CD14-positive monocyte (primary cell): ENCODE data around the gene CEP128. TPM values are rescaled to one million over a fixed set of nuclear protein-coding genes. Genes with fewer than 3 reads are reported as not detected.

ENCODE experiments used
- DNase-seq, 3 donors: peaks; one replicate each; pipeline ENCODE4 v3.0.0-alpha.2; 2011 to 2022
- H2AFZ ChIP-seq: 2 replicates; pipeline ENCODE4 v1.6.0; 2012; ENCODE audit warnings: mild to moderate bottlenecking, low read depth, low read length, inconsistent platforms; ENCODE audit not compliant: insufficient read depth, poor library complexity, severe bottlenecking
- H3K27ac ChIP-seq, 2 donors: 1 replicate in 1 of 2; 2 replicates in 1 of 2; pipeline ENCODE4 v1.5.1; 2012 to 2013; ENCODE audit warnings: low read length in 2 of 2, control low read depth in 1 of 2, inconsistent platforms in 1 of 2, low read depth in 1 of 2, mild to moderate bottlenecking in 1 of 2
- H3K27me3 ChIP-seq, 2 donors: one replicate each; pipeline versions ENCODE4 v1.6.0 to v1.6.1; 2011 to 2013; ENCODE audit warnings: low read length in 2 of 2; ENCODE audit not compliant: control insufficient read depth in 2 of 2, insufficient read depth in 2 of 2
- H3K36me3 ChIP-seq, 2 donors: replicated peaks in 1 of 2; 1 replicate in 1 of 2; 2 replicates in 1 of 2; pipeline versions ENCODE4 v1.5.1 to v1.6.1; 2012 to 2013; ENCODE audit warnings: low read length in 2 of 2, control low read depth in 1 of 2, inconsistent platforms in 1 of 2, mild to moderate bottlenecking in 1 of 2; ENCODE audit not compliant: insufficient read depth in 2 of 2, control insufficient read depth in 1 of 2
- H3K4me1 ChIP-seq, 2 donors: 1 replicate in 1 of 2; 2 replicates in 1 of 2; pipeline versions ENCODE4 v1.5.1 to v1.6.1; 2012 to 2013; ENCODE audit warnings: low read length in 2 of 2, control low read depth in 1 of 2, inconsistent platforms in 1 of 2, mild to moderate bottlenecking in 1 of 2, moderate library complexity in 1 of 2; ENCODE audit not compliant: insufficient read depth in 2 of 2, control insufficient read depth in 1 of 2
- H3K4me2 ChIP-seq: replicated peaks from 2 replicates; pipeline ENCODE3; 2012; ENCODE audit warnings: low read length, moderate library complexity, mild to moderate bottlenecking; ENCODE audit not compliant: poor library complexity, severe bottlenecking; ENCODE audit errors: extremely low read depth
- H3K4me3 ChIP-seq, 3 experiments: fragments of 200-600 bp in 1 of 3; sonication (generic) in 1 of 3; replicated peaks in 1 of 3; 1 replicate in 2 of 3; 2 replicates in 1 of 3; pipeline ENCODE4 v1.5.1; 2011 to 2013; ENCODE audit warnings: low read length in 3 of 3, mild to moderate bottlenecking in 3 of 3, control low read depth in 2 of 3, low read depth in 2 of 3, inconsistent platforms in 1 of 3, moderate library complexity in 1 of 3
- H3K79me2 ChIP-seq: 2 replicates; pipeline ENCODE4 v1.6.0; 2012; ENCODE audit warnings: mild to moderate bottlenecking, control low read depth, inconsistent platforms, low read length, moderate library complexity; ENCODE audit not compliant: insufficient read depth
- H3K9ac ChIP-seq: 2 replicates; pipeline ENCODE4 v1.6.0; 2017; ENCODE audit warnings: low read length, mild to moderate bottlenecking; ENCODE audit not compliant: insufficient read depth, poor library complexity, severe bottlenecking
- H3K9me3 ChIP-seq, 2 donors: replicated peaks in 1 of 2; 1 replicate in 1 of 2; 2 replicates in 1 of 2; pipeline versions ENCODE4 v1.5.1 to v1.6.1; 2012 to 2013; ENCODE audit warnings: low read length in 2 of 2, control low read depth in 1 of 2; ENCODE audit not compliant: control insufficient read depth in 1 of 2, insufficient read depth in 1 of 2
- H4K20me1 ChIP-seq: 2 replicates; pipeline ENCODE4 v1.6.0; 2012; ENCODE audit warnings: mild to moderate bottlenecking, low read length, control low read depth, moderate library complexity; ENCODE audit not compliant: insufficient read depth
- H3K27ac Mint-ChIP-seq, 7 donors: one replicate each; pipeline ENCODE4 v1.8.0; 2020; ENCODE audit warnings: mild to moderate bottlenecking in 7 of 7, mixed read lengths in 7 of 7, moderate library complexity in 6 of 7, inconsistent platforms in 2 of 7
- H3K27me3 Mint-ChIP-seq, 3 donors: one replicate each; pipeline ENCODE4 v1.8.0; 2021 to 2022; ENCODE audit warnings: low read depth in 3 of 3, mild to moderate bottlenecking in 3 of 3, mixed read lengths in 3 of 3, moderate library complexity in 3 of 3, inconsistent platforms in 1 of 3
- H3K36me3 Mint-ChIP-seq, 2 donors: one replicate each; pipeline ENCODE4 v1.8.0; 2020; ENCODE audit warnings: mixed read lengths in 2 of 2, inconsistent platforms in 1 of 2, mild to moderate bottlenecking in 1 of 2
- H3K4me1 Mint-ChIP-seq: one replicate; pipeline ENCODE4 v1.8.0; 2020; ENCODE audit warnings: mild to moderate bottlenecking, mixed read lengths
- H3K4me3 Mint-ChIP-seq, 2 donors: one replicate each; pipeline ENCODE4 v1.8.0; 2020; ENCODE audit warnings: mild to moderate bottlenecking in 2 of 2, mixed read lengths in 2 of 2, moderate library complexity in 1 of 2
- H3K9me3 Mint-ChIP-seq, 7 donors: one replicate each; pipeline ENCODE4 v1.8.0; 2020 to 2022; ENCODE audit warnings: mixed read lengths in 7 of 7, mild to moderate bottlenecking in 6 of 7, moderate library complexity in 6 of 7, inconsistent platforms in 2 of 7
- CTCF ChIP-seq: fragments of 200-600 bp; IDR thresholded peaks from one replicate; pipeline ENCODE4 v1.8.0; 2022; ENCODE audit warnings: antibody characterized with exemption, mild to moderate bottlenecking
- WGBS: methylation state at CpG from one replicate; pipeline ENCODE4 v1.1.5; 2013; ENCODE audit warnings: missing lambda C conversion rate; ENCODE audit not compliant: insufficient coverage; 5-methylcytosine and 5-hydroxymethylcytosine counted together
- intact Hi-C, 2 donors: fragments of 100-400 bp; cut with micrococcal nuclease; formaldehyde crosslinking; loops; one replicate each; pipeline versions ENCODE4 v1.15.0 to v1.15.1; 2023
- polyA plus RNA-seq, 3 donors: library from polyadenylated mRNA; depleted of rRNA in 1 of 3; unstranded in 2 of 3; stranded (reverse) in 1 of 3; fragments of 300-500 nt in 2 of 3; fragments of >200 nt in 1 of 3; fragmentation: Illumina TruSeq in 2 of 3; gene quantifications; 1 replicate in 2 of 3; 2 replicates in 1 of 3; pipeline ENCODE4 v1.2.3, GENCODE V29; 2012 to 2021

The CEP128 gene
- polyA plus RNA-seq, 3 donors: 0.41 to 0.88 (median 0.62) TPM

- peaks cover 0 to 2% (median 0%) of the 10 kb centered on the region in 7 donors for H3K9me3 Mint-ChIP-seq
- intact Hi-C loops: no loop called here
- WGBS: no CpG with 5 or more reads among the region's 1 CpG
Observed at GRCh38 chr14:80705241-80705980, 236.1 kb downstream of the CEP128 start.

GRCh38 chr14:80700601-80701000 lies 240.9 kb downstream of the CEP128 start:
- Histone ChIP-seq H3K4me2 (no peak overlapping the region), H4K20me1 (no peaks in the 10 kb centered on the region), H3K4me1 (no peaks in the 10 kb centered on the region), H3K9ac (no peak overlapping the region), H3K9me3 (no peaks in the 10 kb centered on the region), H3K27ac (no peak overlapping the region), H2AFZ (no peak overlapping the region), H3K4me3 (no peak overlapping the region), H3K79me2 (no peaks in the 10 kb centered on the region), H3K27me3 (no peaks in the 10 kb centered on the region), H3K36me3 (peaks cover 0 to 4% of the 10 kb centered on the region in 2 donors)
- no peaks in the 10 kb centered on the region for H3K27me3 Mint-ChIP-seq
- peaks cover 0 to 2% (median 0%) of the 10 kb centered on the region in 7 donors for H3K9me3 Mint-ChIP-seq
- peaks cover 6 to 7% of the 10 kb centered on the region in 2 donors for H3K36me3 Mint-ChIP-seq
- intact Hi-C loops: no loop called here
- no peak for DNase-seq
- no peaks in the 10 kb centered on the region for H3K4me1 Mint-ChIP-seq
- no CpG with 5 or more reads among the region's 1 CpG for WGBS
- TF ChIP-seq CTCF: no peak
- no peak overlapping the region for H3K4me3 Mint-ChIP-seq
- no peak overlapping the region for H3K27ac Mint-ChIP-seq

More at GRCh38 chr14:80705241-80705980, 236.1 kb downstream of the CEP128 start:
- Histone ChIP-seq H3K36me3 (peaks cover 0 to 4% of the 10 kb centered on the region in 2 donors), H2AFZ (no peak overlapping the region), H3K4me2 (no peak overlapping the region), H3K79me2 (no peaks in the 10 kb centered on the region), H3K9ac (no peak overlapping the region), H3K4me1 (no peaks in the 10 kb centered on the region), H3K9me3 (no peaks in the 10 kb centered on the region), H4K20me1 (no peaks in the 10 kb centered on the region), H3K27ac (no peak overlapping the region), H3K27me3 (no peaks in the 10 kb centered on the region), H3K4me3 (no peak overlapping the region)
- Mint-ChIP-seq H3K4me3 (no peak overlapping the region), H3K36me3 (peaks cover 9 to 13% of the 10 kb centered on the region in 2 donors), H3K4me1 (no peaks in the 10 kb centered on the region), H3K27ac (no peak overlapping the region), H3K27me3 (no peaks in the 10 kb centered on the region)
- no peak for TF ChIP-seq CTCF
- DNase-seq: no peak
